ENCODE measurements around the gene RAB11FIP3. TPM values are rescaled to one million over a fixed set of nuclear protein-coding genes. Genes with fewer than 3 reads are reported as not detected.
A peak's percentile ranks its signal among the peaks of the same experiment; 100 is the strongest.

The RAB11FIP3 gene
- total and polyA plus RNA-seq, 2 of the 13 experiments (the other 11 are each of a cell fraction or from before 2014, with no cell fraction given) = 34.3 to 57.6 TPM

DNA sequence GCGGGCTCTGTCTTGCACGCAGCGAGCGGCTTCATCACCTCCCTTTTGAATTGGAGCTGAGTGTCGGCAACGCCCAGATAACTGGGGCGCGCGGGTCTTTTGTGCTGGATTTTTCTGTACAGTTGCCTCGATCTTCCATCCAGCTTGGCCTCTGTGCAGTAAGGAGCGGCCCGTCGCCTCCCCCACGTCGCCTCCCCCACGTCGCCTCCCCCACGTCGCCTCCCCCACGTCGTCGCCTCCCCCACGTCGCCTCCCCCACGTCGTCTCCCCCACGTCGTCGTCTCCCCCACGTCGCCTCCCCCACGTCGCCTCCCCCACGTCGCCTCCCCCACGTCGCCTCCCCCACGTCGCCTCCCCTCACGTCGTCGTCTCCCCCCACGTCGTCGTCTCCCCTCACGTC is 119.1 kb downstream of the RAB11FIP3 start:
- peaks cover 29% of the 10 kb centered on the region for H3K79me2 ChIP-seq (ENCODE audit: insufficient read depth, low read length)
- TF ChIP-seq, protein P1, sequence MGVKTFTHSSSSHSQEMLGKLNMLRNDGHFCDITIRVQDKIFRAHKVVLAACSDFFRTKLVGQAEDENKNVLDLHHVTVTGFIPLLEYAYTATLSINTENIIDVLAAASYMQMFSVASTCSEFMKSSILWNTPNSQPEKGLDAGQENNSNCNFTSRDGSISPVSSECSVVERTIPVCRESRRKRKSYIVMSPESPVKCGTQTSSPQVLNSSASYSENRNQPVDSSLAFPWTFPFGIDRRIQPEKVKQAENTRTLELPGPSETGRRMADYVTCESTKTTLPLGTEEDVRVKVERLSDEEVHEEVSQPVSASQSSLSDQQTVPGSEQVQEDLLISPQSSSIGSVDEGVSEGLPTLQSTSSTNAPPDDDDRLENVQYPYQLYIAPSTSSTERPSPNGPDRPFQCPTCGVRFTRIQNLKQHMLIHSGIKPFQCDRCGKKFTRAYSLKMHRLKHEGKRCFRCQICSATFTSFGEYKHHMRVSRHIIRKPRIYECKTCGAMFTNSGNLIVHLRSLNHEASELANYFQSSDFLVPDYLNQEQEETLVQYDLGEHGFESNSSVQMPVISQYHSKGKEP (CRISPR knock-in tag; IDR thresholded peaks at IDR 0.05) = no peak
- TF ChIP-seq PRPF4 (IDR thresholded peaks at IDR 0.05; ENCODE audit: low read depth, low read length, poor library complexity, severe bottlenecking) = peak; percentile 13
- ATAC-seq (no peak), FAIRE-seq (no peak), DNase-seq (ENCODE audit: low spot score) (no peak)
- intact Hi-C loops (cut with micrococcal nuclease; ENCODE audit: unreplicated experiment) = no loop called here
- H3K27ac ChIP-seq (ENCODE audit: extremely low read length, insufficient read depth, low read length) = peak overlapping the region; percentile 85
- CTCF ChIA-PET (ENCODE audit: low intra/inter-chr PET ratio, low total read pairs) = no interaction called here
- 99% methylated on average over 45 of the region's 46 CpGs for WGBS (ENCODE audit: low lambda C conversion rate)
- H3K36me3 ChIP-seq (replicated peaks in 1 of 2; ENCODE audit: control insufficient read depth in 1 of 2, insufficient read depth in 2 of 2, low read length in 2 of 2) = peaks cover 6 to 8% of the 10 kb centered on the region in 2 experiments; a peak in 2 of 5 replicates
- H3K9ac ChIP-seq (ENCODE audit: insufficient read depth, low read depth, low read length) = no peak overlapping the region
- H3K4me3 ChIP-seq (replicated peaks in 1 of 3; ENCODE audit: insufficient read depth in 1 of 3, low read depth in 2 of 3, low read length in 3 of 3) = no peak overlapping the region
- no TSS peak for BruUV-seq (replicated peaks)
- no peaks in the 10 kb centered on the region for H3K9me3 ChIP-seq (ENCODE audit: low read length)
- H4K20me1 ChIP-seq (ENCODE audit: insufficient read depth, low read length) = no peaks in the 10 kb centered on the region
- peaks cover 21% of the 10 kb centered on the region for H3K4me1 ChIP-seq (ENCODE audit: insufficient read depth, low read length)
- POLR2A ChIA-PET = interaction anchor here (1.2 to 2.6 kb wide), 3 partner anchors 10 to 42 kb away, joined by 3 to 17 read pairs (median 4); no protein-coding TSS in a partner anchor
- H3K27me3 ChIP-seq (ENCODE audit: control insufficient read depth in 1 of 2, insufficient read depth in 2 of 2, low read length in 2 of 2) = no peaks in the 10 kb centered on the region
- no peak overlapping the region for H3K4me2 ChIP-seq (ENCODE audit: low read depth, low read length)
- in situ Hi-C loops (cut with HindIII; ENCODE audit: extremely low pct_ligation_motif_present, low pct_unique_long_range_greater_than_20kb) = no loop called here
- no peak overlapping the region for H2AFZ ChIP-seq (ENCODE audit: low read length)

DNA sequence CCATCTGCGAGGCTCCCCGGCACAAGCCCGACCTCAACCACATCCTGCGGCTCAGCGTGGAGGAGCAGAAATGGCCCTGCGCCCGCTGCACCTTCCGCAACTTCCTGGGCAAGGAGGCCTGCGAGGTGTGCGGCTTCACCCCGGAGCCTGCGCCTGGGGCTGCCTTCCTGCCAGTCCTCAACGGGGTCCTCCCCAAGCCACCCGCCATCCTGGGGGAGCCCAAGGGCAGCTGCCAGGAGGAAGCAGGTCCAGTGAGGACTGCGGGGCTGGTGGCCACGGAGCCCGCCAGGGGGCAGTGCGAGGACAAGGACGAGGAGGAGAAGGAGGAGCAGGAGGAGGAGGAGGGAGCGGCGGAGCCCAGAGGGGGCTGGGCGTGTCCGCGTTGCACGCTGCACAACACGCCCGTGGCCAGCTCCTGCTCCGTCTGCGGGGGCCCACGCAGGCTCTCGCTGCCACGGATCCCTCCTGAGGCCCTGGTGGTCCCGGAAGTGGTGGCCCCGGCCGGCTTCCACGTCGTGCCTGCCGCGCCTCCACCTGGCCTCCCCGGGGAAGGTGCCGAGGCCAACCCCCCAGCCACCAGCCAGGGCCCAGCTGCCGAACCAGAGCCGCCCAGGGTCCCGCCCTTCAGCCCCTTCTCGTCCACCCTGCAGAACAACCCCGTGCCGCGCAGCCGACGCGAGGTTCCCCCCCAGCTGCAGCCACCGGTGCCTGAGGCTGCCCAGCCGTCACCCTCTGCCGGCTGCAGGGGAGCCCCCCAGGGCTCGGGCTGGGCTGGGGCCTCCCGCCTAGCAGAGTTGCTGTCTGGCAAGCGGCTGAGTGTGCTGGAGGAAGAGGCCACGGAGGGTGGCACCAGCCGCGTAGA is 121.7 kb downstream of the RAB11FIP3 start:
- no peaks in the 10 kb centered on the region for H3K27me3 ChIP-seq (ENCODE audit: control insufficient read depth in 1 of 2, insufficient read depth in 2 of 2, low read length in 2 of 2)
- no peak overlapping the region for H3K9ac ChIP-seq (ENCODE audit: insufficient read depth, low read depth, low read length)
- in situ Hi-C loops (cut with HindIII; ENCODE audit: extremely low pct_ligation_motif_present, low pct_unique_long_range_greater_than_20kb) = no loop called here
- no peak overlapping the region for H3K27ac ChIP-seq (ENCODE audit: extremely low read length, insufficient read depth, low read length)
- H3K9me3 ChIP-seq (ENCODE audit: low read length) = no peaks in the 10 kb centered on the region
- no peak overlapping the region for H3K4me3 ChIP-seq (replicated peaks in 1 of 3; ENCODE audit: insufficient read depth in 1 of 3, low read depth in 2 of 3, low read length in 3 of 3)
- BruUV-seq (replicated peaks) = no TSS peak
- H2AFZ ChIP-seq (ENCODE audit: low read length) = no peak overlapping the region
- CTCF ChIA-PET (ENCODE audit: low intra/inter-chr PET ratio, low total read pairs) = interaction anchor here (1.1 kb wide), 1 partner anchor 64 kb away, joined by 3 read pairs; no protein-coding TSS in a partner anchor
- H3K79me2 ChIP-seq (ENCODE audit: insufficient read depth, low read length) = peaks cover 23% of the 10 kb centered on the region
- ATAC-seq = peak; percentile 3; the same call in 1 of the 3 replicates
- intact Hi-C loops (cut with micrococcal nuclease; ENCODE audit: unreplicated experiment) = no loop called here
- H4K20me1 ChIP-seq (ENCODE audit: insufficient read depth, low read length) = no peaks in the 10 kb centered on the region
- POLR2A ChIA-PET = interaction anchor here (1.5 kb wide), 1 partner anchor 13 kb away, joined by 5 read pairs; no protein-coding TSS in a partner anchor
- no peak overlapping the region for H3K4me2 ChIP-seq (ENCODE audit: low read depth, low read length)
- peaks cover 5 to 8% of the 10 kb centered on the region in 2 experiments; a peak in 2 of 5 replicates for H3K36me3 ChIP-seq (replicated peaks in 1 of 2; ENCODE audit: control insufficient read depth in 1 of 2, insufficient read depth in 2 of 2, low read length in 2 of 2)
- WGBS (ENCODE audit: low lambda C conversion rate) = 93% methylated on average over 31 of the region's 60 CpGs
- peaks cover 21% of the 10 kb centered on the region for H3K4me1 ChIP-seq (ENCODE audit: insufficient read depth, low read length)
- no peak for DNase-seq (ENCODE audit: low spot score)
- no peak for FAIRE-seq
- TF ChIP-seq HNRNPK (IDR thresholded peaks at IDR 0.05; ENCODE audit: low read depth, low read length, poor library complexity, severe bottlenecking) (peak; percentile 10), ZNF263 (CRISPR knock-in tag; IDR thresholded peaks at IDR 0.05) (peak; percentile 92), ZBTB38 (CRISPR knock-in tag; IDR thresholded peaks at IDR 0.05) (peak; percentile 70; the same call in 1 of the 2 replicates), ZNF839 (CRISPR knock-in tag; IDR thresholded peaks at IDR 0.05; ENCODE audit: borderline replicate concordance) (no peak), MBNL3 (CRISPR knock-in tag; conservative IDR thresholded peaks at IDR 0.05) (no peak), AGO2 (optimal IDR thresholded peaks at IDR 0.05; ENCODE audit: low read depth, low read length) (peak; percentile 36), GABPB1 (CRISPR knock-in tag; IDR thresholded peaks at IDR 0.05) (peak; percentile 31; the same call in 1 of the 2 replicates)
- TF ChIP-seq, protein P2, sequence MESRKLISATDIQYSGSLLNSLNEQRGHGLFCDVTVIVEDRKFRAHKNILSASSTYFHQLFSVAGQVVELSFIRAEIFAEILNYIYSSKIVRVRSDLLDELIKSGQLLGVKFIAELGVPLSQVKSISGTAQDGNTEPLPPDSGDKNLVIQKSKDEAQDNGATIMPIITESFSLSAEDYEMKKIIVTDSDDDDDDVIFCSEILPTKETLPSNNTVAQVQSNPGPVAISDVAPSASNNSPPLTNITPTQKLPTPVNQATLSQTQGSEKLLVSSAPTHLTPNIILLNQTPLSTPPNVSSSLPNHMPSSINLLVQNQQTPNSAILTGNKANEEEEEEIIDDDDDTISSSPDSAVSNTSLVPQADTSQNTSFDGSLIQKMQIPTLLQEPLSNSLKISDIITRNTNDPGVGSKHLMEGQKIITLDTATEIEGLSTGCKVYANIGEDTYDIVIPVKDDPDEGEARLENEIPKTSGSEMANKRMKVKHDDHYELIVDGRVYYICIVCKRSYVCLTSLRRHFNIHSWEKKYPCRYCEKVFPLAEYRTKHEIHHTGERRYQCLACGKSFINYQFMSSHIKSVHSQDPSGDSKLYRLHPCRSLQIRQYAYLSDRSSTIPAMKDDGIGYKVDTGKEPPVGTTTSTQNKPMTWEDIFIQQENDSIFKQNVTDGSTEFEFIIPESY (CRISPR knock-in tag; IDR thresholded peaks at IDR 0.05) = peak; percentile 92
- TF ChIP-seq, protein P3, sequence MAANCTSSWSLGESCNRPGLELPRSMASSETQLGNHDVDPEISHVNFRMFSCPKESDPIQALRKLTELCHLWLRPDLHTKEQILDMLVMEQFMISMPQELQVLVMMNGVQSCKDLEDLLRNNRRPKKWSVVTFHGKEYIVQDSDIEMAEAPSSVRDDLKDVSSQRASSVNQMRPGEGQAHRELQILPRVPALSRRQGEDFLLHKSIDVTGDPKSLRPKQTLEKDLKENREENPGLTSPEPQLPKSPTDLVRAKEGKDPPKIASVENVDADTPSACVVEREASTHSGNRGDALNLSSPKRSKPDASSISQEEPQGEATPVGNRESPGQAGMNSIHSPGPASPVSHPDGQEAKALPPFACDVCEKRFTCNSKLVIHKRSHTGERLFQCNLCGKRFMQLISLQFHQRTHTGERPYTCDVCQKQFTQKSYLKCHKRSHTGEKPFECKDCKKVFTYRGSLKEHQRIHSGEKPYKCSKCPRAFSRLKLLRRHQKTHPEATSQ (CRISPR knock-in tag; IDR thresholded peaks at IDR 0.05; ENCODE audit: borderline replicate concordance) = no peak
